ENCODE measurements around the gene PNLIPRP1. TPM values are rescaled to one million over a fixed set of nuclear protein-coding genes. Genes with fewer than 3 reads are reported as not detected.

Gene PNLIPRP1
- total RNA-seq, 1 experiment from 2014 or later, result 1.6 TPM

- no peak overlapping the region for H3K4me2 ChIP-seq (ENCODE audit: low read length)
- H3K36me3 ChIP-seq (ENCODE audit: control insufficient read depth in 1 of 2, insufficient read depth in 2 of 2, low read length in 2 of 2), result no peaks in the 10 kb centered on the region
- H4K20me1 ChIP-seq (ENCODE audit: insufficient read depth), result no peaks in the 10 kb centered on the region
- no peak for TF ChIP-seq REST (IDR thresholded peaks at IDR 0.05; ENCODE audit: low read depth)
- TF ChIP-seq ZFX (IDR thresholded peaks at IDR 0.05), result no peak
- no peak for TF ChIP-seq YY1 (IDR thresholded peaks at IDR 0.05; ENCODE audit: extremely low read depth, insufficient replicate concordance, low read depth, low read length)
- no peak for TF ChIP-seq ELF1 (IDR thresholded peaks at IDR 0.05; ENCODE audit: borderline replicate concordance, low read depth)
- no peak for TF ChIP-seq POLR2A (IDR thresholded peaks at IDR 0.05; ENCODE audit: borderline replicate concordance, extremely low read depth, insufficient read depth, insufficient read length)
- TF ChIP-seq ZBTB33 (IDR thresholded peaks at IDR 0.05; ENCODE audit: extremely low read depth, insufficient replicate concordance, low read length), result no peak
- no peak overlapping the region for H3K4me3 ChIP-seq (replicated peaks in 1 of 2; ENCODE audit: low read depth in 1 of 2, low read length in 2 of 2)
- H3K27ac ChIP-seq (ENCODE audit: low read depth, low read length), result no peak overlapping the region
- ATAC-seq (no peak), DNase-seq (ENCODE audit: low read depth, low spot score) (no peak)
- RAD21 ChIA-PET (ENCODE audit: low non-redundant PET in 1 of 2, low total read pairs in 2 of 2, uncharacterized antibody in 2 of 2, unreplicated experiment in 2 of 2), result no interaction called here
- POLR2A ChIA-PET, result no interaction called here
- H3K79me2 ChIP-seq (ENCODE audit: insufficient read depth, low read length), result no peaks in the 10 kb centered on the region
- no peaks in the 10 kb centered on the region for H3K4me1 ChIP-seq (ENCODE audit: control insufficient read depth in 1 of 2, insufficient read depth in 2 of 2, low read length in 2 of 2)
- CTCF ChIA-PET, result no interaction called here
- BruUV-seq (replicated peaks), result no TSS peak
- H3K9me3 ChIP-seq (ENCODE audit: control insufficient read depth in 1 of 2, insufficient read depth in 1 of 2, low read depth in 1 of 2, low read length in 2 of 2), result no peaks in the 10 kb centered on the region
- intact Hi-C loops (cut with micrococcal nuclease), result no loop called here
- H3K9ac ChIP-seq (ENCODE audit: low read length), result no peak overlapping the region
- H3K9me2 ChIP-seq (ENCODE audit: insufficient read depth), result no peaks in the 10 kb centered on the region
- no peak overlapping the region for H2AFZ ChIP-seq (ENCODE audit: low read depth, low read length, poor library complexity, severe bottlenecking)
- peaks cover 32% of the 10 kb centered on the region for H3K27me3 ChIP-seq (ENCODE audit: insufficient read depth, low read length)
These were observed 34.9 kb upstream of the PNLIPRP1 start for GRCh38 chr10:116555880-116556279.
